ENCODE measurements around the gene LRRC43. TPM values are rescaled to one million over a fixed set of nuclear protein-coding genes. Genes with fewer than 3 reads are reported as not detected.

The LRRC43 gene
- polyA plus RNA-seq, 1 donor from 2014 or later: 4.8 TPM

- Histone ChIP-seq H3K27me3 (ENCODE audit: insufficient read depth, low read depth, low read length) (no peaks in the 10 kb centered on the region), H3K79me2 (replicated peaks; ENCODE audit: insufficient read depth, low read length) (no peaks in the 10 kb centered on the region), H3K9me3 (ENCODE audit: low read length) (no peaks in the 10 kb centered on the region), H3F3A (ENCODE audit: insufficient read depth, low read length, poor library complexity, severe bottlenecking) (no peaks in the 10 kb centered on the region), H3K9me2 (ENCODE audit: insufficient read depth, low read length) (no peaks in the 10 kb centered on the region), H3K4me3 (ENCODE audit: low read length) (no peak overlapping the region), H3K36me3 (ENCODE audit: insufficient read depth, low read length) (peaks cover 10% of the 10 kb centered on the region), H3K27ac (ENCODE audit: low read length) (no peak overlapping the region), H3K9ac (ENCODE audit: low read length) (no peak overlapping the region), H4K20me1 (ENCODE audit: insufficient read depth) (no peaks in the 10 kb centered on the region), H3K4me2 (ENCODE audit: low read length) (no peak overlapping the region), H2AFZ (ENCODE audit: low read depth, low read length) (no peak overlapping the region)
- TF ChIP-seq SMC3 (conservative IDR thresholded peaks at IDR 0.05; ENCODE audit: poor library complexity): no peak
- TF ChIP-seq CTCF (IDR thresholded peaks at IDR 0.05; ENCODE audit: poor library complexity, severe bottlenecking): no peak
- TF ChIP-seq TAF1 (IDR thresholded peaks at IDR 0.05; ENCODE audit: low read depth): no peak
- TF ChIP-seq RAD21 (conservative IDR thresholded peaks at IDR 0.05): no peak
Observed at GRCh38 chr12:122138616-122139015, 44.3 kb upstream of the LRRC43 start.

GRCh38 chr12:122139266-122139665 lies 43.7 kb upstream of the LRRC43 start:
- Histone ChIP-seq H3K36me3 (ENCODE audit: insufficient read depth, low read length) (peaks cover 10% of the 10 kb centered on the region), H3K9ac (ENCODE audit: low read length) (no peak overlapping the region), H3K27me3 (ENCODE audit: insufficient read depth, low read depth, low read length) (no peaks in the 10 kb centered on the region), H3K4me3 (ENCODE audit: low read length) (no peak overlapping the region), H3K4me2 (ENCODE audit: low read length) (no peak overlapping the region), H3K9me3 (ENCODE audit: low read length) (no peaks in the 10 kb centered on the region), H3K79me2 (replicated peaks; ENCODE audit: insufficient read depth, low read length) (no peaks in the 10 kb centered on the region), H3K27ac (ENCODE audit: low read length) (no peak overlapping the region), H4K20me1 (ENCODE audit: insufficient read depth) (no peaks in the 10 kb centered on the region), H2AFZ (ENCODE audit: low read depth, low read length) (no peak overlapping the region), H3F3A (ENCODE audit: insufficient read depth, low read length, poor library complexity, severe bottlenecking) (no peaks in the 10 kb centered on the region), H3K9me2 (ENCODE audit: insufficient read depth, low read length) (no peaks in the 10 kb centered on the region)
- TF ChIP-seq MXI1 (conservative IDR thresholded peaks at IDR 0.05; ENCODE audit: poor library complexity, severe bottlenecking): no peak
- no peak for TF ChIP-seq REST (IDR thresholded peaks at IDR 0.05; ENCODE audit: borderline replicate concordance)
- no peak for TF ChIP-seq POLR2AphosphoS5 (IDR thresholded peaks at IDR 0.05)
- no peak for TF ChIP-seq SMC3 (conservative IDR thresholded peaks at IDR 0.05; ENCODE audit: poor library complexity)
- no peak for TF ChIP-seq TAF1 (IDR thresholded peaks at IDR 0.05; ENCODE audit: low read depth)
- TF ChIP-seq CTCF (IDR thresholded peaks at IDR 0.05; ENCODE audit: poor library complexity, severe bottlenecking): no peak
- TF ChIP-seq EZH2 (IDR thresholded peaks at IDR 0.05; ENCODE audit: borderline replicate concordance, insufficient read depth, low read length, poor library complexity, severe bottlenecking): no peak
- TF ChIP-seq EP300 (conservative IDR thresholded peaks at IDR 0.05; ENCODE audit: poor library complexity, severe bottlenecking): no peak
- TF ChIP-seq RAD21 (conservative IDR thresholded peaks at IDR 0.05): no peak

Measured in neural cell (in vitro differentiated cells).